ENCODE measurements around the gene AGAP1. TPM values are rescaled to one million over a fixed set of nuclear protein-coding genes. Genes with fewer than 3 reads are reported as not detected.

AGAP1 gene
- total RNA-seq, 1 donor from 2014 or later = 39.4 TPM

- Histone ChIP-seq H3K36me3 (ENCODE audit: insufficient read depth, low read length) (no peaks in the 10 kb centered on the region), H3K9ac (ENCODE audit: low read length) (no peak overlapping the region), H3K4me1 (ENCODE audit: insufficient read depth, low read length) (no peaks in the 10 kb centered on the region), H3K27ac (ENCODE audit: low read depth, low read length) (no peak overlapping the region), H3K4me3 (ENCODE audit: insufficient read depth, low read depth, low read length) (no peak overlapping the region), H2AFZ (ENCODE audit: low read depth, low read length) (no peak overlapping the region), H4K20me1 (ENCODE audit: insufficient read depth, low read length) (peaks cover 5% of the 10 kb centered on the region), H3K9me3 (ENCODE audit: insufficient read depth, low read depth, low read length) (no peaks in the 10 kb centered on the region), H3K79me2 (ENCODE audit: insufficient read depth, low read length) (no peaks in the 10 kb centered on the region), H3K27me3 (ENCODE audit: insufficient read depth, low read length) (no peaks in the 10 kb centered on the region), H3K4me2 (ENCODE audit: low read length) (no peak overlapping the region)
- peaks cover 9% of the 10 kb centered on the region for H3K9me3 Mint-ChIP-seq (ENCODE audit: unreplicated experiment)
- DNase-seq (ENCODE audit: low read depth) (no peak), FAIRE-seq (no peak)
- no peak overlapping the region for H3K27ac Mint-ChIP-seq (ENCODE audit: unreplicated experiment)
- H3K4me1 Mint-ChIP-seq (ENCODE audit: low read depth, unreplicated experiment) = peaks cover 5% of the 10 kb centered on the region
- no peak for TF ChIP-seq CTCF (IDR thresholded peaks at IDR 0.05; ENCODE audit: insufficient read depth, low read depth, low read length)
- TF ChIP-seq EZH2 (IDR thresholded peaks at IDR 0.05; ENCODE audit: insufficient read depth, low read length) = no peak
- H3K27me3 Mint-ChIP-seq (ENCODE audit: low read depth, unreplicated experiment) = no peaks in the 10 kb centered on the region
- H3K36me3 Mint-ChIP-seq (ENCODE audit: low read depth, unreplicated experiment) = peaks cover 8% of the 10 kb centered on the region
- H3K4me3 Mint-ChIP-seq (ENCODE audit: unreplicated experiment) = no peak overlapping the region
These were observed 372.5 kb downstream of the AGAP1 start for GRCh38 chr2:235866373-235866772.

DNA sequence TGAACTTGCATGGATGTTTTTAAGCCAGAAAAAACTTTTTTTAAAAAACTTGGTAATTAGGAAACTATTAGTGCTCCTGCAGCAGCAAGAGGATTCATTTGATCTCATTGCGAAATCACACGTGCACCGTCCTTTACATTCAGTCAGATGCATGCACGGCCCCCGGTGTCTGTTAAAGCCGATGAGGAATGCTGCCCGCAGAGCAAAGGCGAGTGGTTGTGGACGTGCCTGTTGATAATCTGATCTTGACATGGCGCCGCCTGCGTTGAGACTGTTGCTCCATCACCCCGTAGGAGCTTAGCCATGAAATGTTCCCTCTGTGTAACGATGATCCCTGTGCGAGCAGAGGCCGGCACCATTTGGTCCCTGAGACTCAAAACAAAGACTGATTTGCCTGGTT is 374.4 kb downstream of the AGAP1 start:
- Histone ChIP-seq H3K79me2 (ENCODE audit: insufficient read depth, low read length) (no peaks in the 10 kb centered on the region), H3K9me3 (ENCODE audit: insufficient read depth, low read depth, low read length) (no peaks in the 10 kb centered on the region), H3K4me2 (ENCODE audit: low read length) (no peak overlapping the region), H3K27ac (ENCODE audit: low read depth, low read length) (no peak overlapping the region), H3K9ac (ENCODE audit: low read length) (no peak overlapping the region), H4K20me1 (ENCODE audit: insufficient read depth, low read length) (peaks cover 5% of the 10 kb centered on the region), H3K4me1 (ENCODE audit: insufficient read depth, low read length) (no peaks in the 10 kb centered on the region), H3K27me3 (ENCODE audit: insufficient read depth, low read length) (no peaks in the 10 kb centered on the region), H3K36me3 (ENCODE audit: insufficient read depth, low read length) (no peaks in the 10 kb centered on the region), H3K4me3 (ENCODE audit: insufficient read depth, low read depth, low read length) (no peak overlapping the region), H2AFZ (ENCODE audit: low read depth, low read length) (no peak overlapping the region)
- H3K4me1 Mint-ChIP-seq (ENCODE audit: low read depth, unreplicated experiment) = peaks cover 5% of the 10 kb centered on the region
- DNase-seq (ENCODE audit: low read depth) (no peak), FAIRE-seq (no peak)
- no peak for TF ChIP-seq CTCF (IDR thresholded peaks at IDR 0.05; ENCODE audit: insufficient read depth, low read depth, low read length)
- TF ChIP-seq EZH2 (IDR thresholded peaks at IDR 0.05; ENCODE audit: insufficient read depth, low read length) = no peak
- H3K9me3 Mint-ChIP-seq (ENCODE audit: unreplicated experiment) = peaks cover 10% of the 10 kb centered on the region
- no peak overlapping the region for H3K27ac Mint-ChIP-seq (ENCODE audit: unreplicated experiment)
- H3K36me3 Mint-ChIP-seq (ENCODE audit: low read depth, unreplicated experiment) = peaks cover 11% of the 10 kb centered on the region
- no peak overlapping the region for H3K4me3 Mint-ChIP-seq (ENCODE audit: unreplicated experiment)
- no peaks in the 10 kb centered on the region for H3K27me3 Mint-ChIP-seq (ENCODE audit: low read depth, unreplicated experiment)

GRCh38 chr2:235868645-235869044 is 374.8 kb downstream of the AGAP1 start:
- Histone ChIP-seq H3K4me1 (ENCODE audit: insufficient read depth, low read length) (no peaks in the 10 kb centered on the region), H3K27ac (ENCODE audit: low read depth, low read length) (no peak overlapping the region), H3K9ac (ENCODE audit: low read length) (no peak overlapping the region), H4K20me1 (ENCODE audit: insufficient read depth, low read length) (peaks cover 5% of the 10 kb centered on the region), H3K4me3 (ENCODE audit: insufficient read depth, low read depth, low read length) (no peak overlapping the region), H3K27me3 (ENCODE audit: insufficient read depth, low read length) (no peaks in the 10 kb centered on the region), H3K36me3 (ENCODE audit: insufficient read depth, low read length) (no peaks in the 10 kb centered on the region), H2AFZ (ENCODE audit: low read depth, low read length) (no peak overlapping the region), H3K79me2 (ENCODE audit: insufficient read depth, low read length) (no peaks in the 10 kb centered on the region), H3K4me2 (ENCODE audit: low read length) (no peak overlapping the region), H3K9me3 (ENCODE audit: insufficient read depth, low read depth, low read length) (no peaks in the 10 kb centered on the region)
- TF ChIP-seq EZH2 (IDR thresholded peaks at IDR 0.05; ENCODE audit: insufficient read depth, low read length) (no peak), CTCF (IDR thresholded peaks at IDR 0.05; ENCODE audit: insufficient read depth, low read depth, low read length) (no peak)
- no peak for DNase-seq (ENCODE audit: low read depth)
- no peak overlapping the region for H3K4me3 Mint-ChIP-seq (ENCODE audit: unreplicated experiment)
- H3K36me3 Mint-ChIP-seq (ENCODE audit: low read depth, unreplicated experiment) = peaks cover 11% of the 10 kb centered on the region
- H3K9me3 Mint-ChIP-seq (ENCODE audit: unreplicated experiment) = peaks cover 10% of the 10 kb centered on the region
- no peak overlapping the region for H3K27ac Mint-ChIP-seq (ENCODE audit: unreplicated experiment)
- H3K4me1 Mint-ChIP-seq (ENCODE audit: low read depth, unreplicated experiment) = peaks cover 5% of the 10 kb centered on the region
- FAIRE-seq = no peak
- H3K27me3 Mint-ChIP-seq (ENCODE audit: low read depth, unreplicated experiment) = no peaks in the 10 kb centered on the region
